HG02938 (cell line): ENCODE measurements around the gene RPS21.

Experiments
- ATAC-seq: cut with Tn5 transposase; IDR thresholded peaks from one replicate; pipeline ENCODE4 v1.9.1; 2021; ENCODE audit warnings: mild to moderate bottlenecking, moderate library complexity; ENCODE audit not compliant: unreplicated experiment

RPS21 gene

GRCh38 chr20:62386383-62387218 is at the start of gene RPS21:
Gene RPS21, plus strand, starts transcription at chr20:62387103. Its CDS starts 236 bp downstream, at chr20:62387339.
- peak; percentile 81 for ATAC-seq

- ATAC-seq = no peak
These were observed 49.2 kb upstream of the RPS21 start for GRCh38 chr20:62337558-62338293.

GRCh38 chr20:62338294-62338620 is 48.6 kb upstream of the RPS21 start:
- no peak for ATAC-seq

GRCh38 chr20:62339647-62340062 is 47.2 kb upstream of the RPS21 start:
- ATAC-seq = peak; percentile 77

GRCh38 chr20:62342910-62343309 is 44.0 kb upstream of the RPS21 start:
- ATAC-seq = no peak

- ATAC-seq = no peak
These were observed 42.8 kb upstream of the RPS21 start for GRCh38 chr20:62344092-62344491.

GRCh38 chr20:62344782-62345181 is 42.1 kb upstream of the RPS21 start:
- no peak for ATAC-seq

GRCh38 chr20:62345681-62346370 is 41.1 kb upstream of the RPS21 start:
- ATAC-seq = no peak

GRCh38 chr20:62346398-62347150 is 40.3 kb upstream of the RPS21 start:
- no peak for ATAC-seq

- ATAC-seq = no peak
These were observed 39.8 kb upstream of the RPS21 start for GRCh38 chr20:62347151-62347404.

- no peak for ATAC-seq
These were observed 39.5 kb upstream of the RPS21 start for GRCh38 chr20:62347445-62347844.

- ATAC-seq = no peak
These were observed 38.3 kb upstream of the RPS21 start for GRCh38 chr20:62348604-62349003.

- no peak for ATAC-seq
These were observed 37.3 kb upstream of the RPS21 start for GRCh38 chr20:62349556-62350097.

GRCh38 chr20:62350098-62350628 is 36.7 kb upstream of the RPS21 start:
- ATAC-seq = no peak

- ATAC-seq = no peak
These were observed 36.1 kb upstream of the RPS21 start for GRCh38 chr20:62350629-62351422.

- ATAC-seq = no peak
These were observed 35.2 kb upstream of the RPS21 start for GRCh38 chr20:62351469-62352401.

GRCh38 chr20:62352402-62353288 is 34.3 kb upstream of the RPS21 start:
- no peak for ATAC-seq
